ENCODE measurements around the gene CPZ.
"Not testable (repeated sequence)": the region's sequence is repeated elsewhere in the genome, so short reads cannot be mapped to it uniquely, and the experiment has no call there.

The CPZ gene

GRCh38 chr4:8612646-8613045, 20.1 kb downstream of the CPZ start:
- no peak for DNase-seq (ENCODE audit: low spot score)

- DNase-seq (ENCODE audit: low spot score) = no peak
Measured at GRCh38 chr4:8613421-8614364, 21.1 kb downstream of the CPZ start.

DNA sequence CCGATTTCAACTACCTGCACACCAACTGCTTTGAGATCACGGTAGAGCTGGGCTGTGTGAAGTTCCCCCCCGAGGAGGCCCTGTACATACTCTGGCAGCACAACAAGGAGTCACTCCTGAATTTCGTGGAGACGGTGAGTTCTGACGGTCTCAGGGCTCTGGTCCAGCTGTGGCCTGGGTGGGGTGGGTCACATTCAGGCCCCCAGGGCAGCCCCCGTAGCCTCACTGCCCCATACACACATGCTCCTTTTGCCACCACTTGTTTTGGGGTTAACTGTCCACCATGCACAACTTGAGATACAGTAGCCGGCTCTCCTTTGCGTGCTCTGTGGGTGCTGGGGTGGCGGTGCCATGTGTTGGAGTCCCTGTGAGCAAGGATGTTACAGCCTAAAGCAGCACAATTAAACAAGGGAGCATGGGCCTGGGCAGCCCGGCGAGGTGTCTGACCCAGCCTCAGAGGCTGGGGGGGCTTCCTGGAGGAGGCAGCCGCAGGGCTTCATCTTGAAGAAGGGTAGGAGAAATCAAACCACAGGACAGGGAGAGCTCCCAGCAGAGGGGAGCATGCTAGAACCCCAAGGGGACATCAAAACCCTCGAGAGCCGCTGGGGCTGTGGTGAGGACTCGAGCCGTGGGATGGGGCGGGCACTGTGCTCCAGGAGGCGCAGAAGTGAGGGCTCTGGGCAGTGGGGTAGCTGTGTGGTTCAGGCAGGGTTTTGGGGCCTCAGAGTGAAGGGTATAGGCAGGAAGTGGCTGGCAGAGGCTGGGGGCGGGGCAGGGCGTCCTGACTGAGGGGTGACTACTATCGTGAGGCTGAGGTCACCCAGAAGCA, 22.0 kb downstream of the CPZ start:
- DNase-seq (ENCODE audit: low spot score) = no peak

DNA sequence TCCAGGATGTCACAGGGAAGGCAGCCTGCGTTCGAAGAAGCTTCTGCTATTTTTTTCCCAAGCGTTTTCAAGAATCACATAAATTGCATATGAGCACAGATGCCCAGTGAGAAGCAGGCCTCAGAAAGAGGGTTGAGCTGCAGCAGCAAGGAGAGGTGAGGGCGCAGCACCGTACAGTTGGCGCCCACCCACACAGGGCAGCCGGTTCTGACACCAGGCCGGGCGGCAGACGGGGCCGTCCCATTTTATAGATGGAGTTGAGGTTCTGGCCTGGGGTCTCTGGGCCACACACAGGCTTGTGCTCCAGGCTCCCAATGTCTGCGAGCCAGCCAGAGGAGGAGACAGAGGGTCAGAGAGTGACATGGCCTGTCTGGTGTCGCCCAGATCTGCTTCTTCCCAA, 22.8 kb downstream of the CPZ start:
- DNase-seq (ENCODE audit: low spot score) = no peak

- DNase-seq (ENCODE audit: low spot score) = no peak
Measured at GRCh38 chr4:8615921-8616787, 23.6 kb downstream of the CPZ start.

- no peak for DNase-seq (ENCODE audit: low spot score)
Measured at GRCh38 chr4:8616831-8617230, 24.3 kb downstream of the CPZ start.

- no peak for DNase-seq (ENCODE audit: low spot score)
Measured at GRCh38 chr4:8617486-8618040, 25.0 kb downstream of the CPZ start.

- no peak for DNase-seq (ENCODE audit: low spot score)
Measured at GRCh38 chr4:8618421-8618820, 25.9 kb downstream of the CPZ start.

- DNase-seq (ENCODE audit: low spot score) = no peak
Measured at GRCh38 chr4:8618961-8619720, 26.6 kb downstream of the CPZ start.

DNA sequence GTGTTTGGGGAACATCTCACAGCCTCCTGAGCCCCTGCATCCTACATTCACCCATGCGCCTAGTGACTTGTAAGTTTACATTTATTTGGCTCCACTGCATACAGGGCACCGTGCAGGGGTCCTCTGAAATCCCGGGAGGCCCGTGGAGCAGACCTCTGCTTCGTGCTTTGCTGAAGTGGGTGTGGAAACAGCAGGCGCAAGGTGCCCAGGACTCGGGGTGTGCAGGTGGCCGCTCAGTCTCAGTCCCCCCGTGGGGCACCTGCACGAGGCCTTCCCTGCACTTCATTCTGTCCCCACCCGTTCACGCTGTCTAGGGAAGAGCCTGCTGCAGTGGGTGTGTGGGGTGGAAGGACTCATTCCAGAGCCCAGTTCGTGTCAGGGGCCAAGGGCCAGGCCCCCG, 28.6 kb downstream of the CPZ start:
- not testable (repeated sequence) for DNase-seq (ENCODE audit: low spot score)

- DNase-seq (ENCODE audit: low spot score) = not testable (repeated sequence)
Measured at GRCh38 chr4:8624601-8625272, 32.2 kb downstream of the CPZ start.

- not testable (repeated sequence) for DNase-seq (ENCODE audit: low spot score)
Measured at GRCh38 chr4:8630240-8630905, 37.8 kb downstream of the CPZ start.

- not testable (repeated sequence) for DNase-seq (ENCODE audit: low spot score)
Measured at GRCh38 chr4:8631896-8632295, 39.3 kb downstream of the CPZ start.

- DNase-seq (ENCODE audit: low spot score) = not testable (repeated sequence)
Measured at GRCh38 chr4:8634773-8635172, 42.2 kb downstream of the CPZ start.

DNA sequence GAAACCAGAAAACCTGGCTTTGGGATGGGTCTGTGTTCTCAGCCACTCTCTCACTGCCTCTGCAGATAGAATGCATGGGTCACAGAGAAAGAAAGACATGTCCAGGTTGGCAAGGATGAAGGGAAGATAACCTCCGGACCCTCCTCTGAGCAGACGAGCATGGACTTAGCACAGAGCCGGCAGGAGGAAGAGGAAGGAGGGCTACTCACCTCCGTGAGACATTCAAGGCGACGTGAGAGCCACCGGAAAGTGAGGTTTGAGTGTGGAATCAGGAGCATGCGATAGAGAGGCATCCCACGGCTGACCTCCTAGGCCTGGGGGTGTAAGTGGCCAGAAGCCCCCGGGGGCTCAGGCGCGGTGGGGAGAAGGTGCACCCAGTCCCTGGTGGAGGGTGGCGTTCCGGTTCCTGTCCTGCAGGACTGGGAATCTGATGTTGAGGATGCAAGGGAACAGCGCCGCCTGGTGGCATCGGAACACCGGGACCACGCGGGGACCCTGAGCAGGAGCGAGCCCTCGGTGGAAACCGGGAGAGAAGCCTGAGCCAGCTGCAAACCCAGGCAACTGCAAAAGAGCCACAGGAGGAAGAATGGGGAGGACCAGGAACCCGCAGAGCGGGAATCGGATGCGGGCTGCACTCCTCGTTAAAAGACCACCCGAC, 43.5 kb downstream of the CPZ start:
- not testable (repeated sequence) for DNase-seq (ENCODE audit: low spot score)

DNA sequence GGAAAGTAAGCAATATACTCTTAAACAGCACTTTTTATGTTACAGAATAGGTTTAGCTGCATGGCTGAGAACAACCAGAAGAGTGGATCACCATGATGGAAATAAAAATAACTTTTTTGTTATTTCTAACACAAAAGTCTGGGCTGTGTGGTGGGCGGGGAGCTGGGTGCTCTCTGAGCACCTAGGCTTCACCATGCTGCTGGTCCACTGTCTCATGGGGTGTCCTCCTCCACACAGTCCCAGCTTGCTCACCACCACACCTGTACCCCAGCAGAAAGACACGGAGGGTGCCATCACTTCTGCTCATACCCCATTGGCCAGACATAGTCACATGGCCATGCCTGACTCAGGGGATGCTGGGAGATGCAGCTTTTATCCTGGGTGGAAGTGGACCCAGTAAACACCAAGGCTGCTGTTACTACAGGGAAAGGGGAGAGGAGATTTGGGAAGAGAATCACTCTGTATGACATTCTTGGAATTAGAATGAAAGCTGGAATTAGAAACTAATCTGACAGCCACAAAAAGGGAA, 45.0 kb downstream of the CPZ start:
- DNase-seq (ENCODE audit: low spot score) = no peak

DNA sequence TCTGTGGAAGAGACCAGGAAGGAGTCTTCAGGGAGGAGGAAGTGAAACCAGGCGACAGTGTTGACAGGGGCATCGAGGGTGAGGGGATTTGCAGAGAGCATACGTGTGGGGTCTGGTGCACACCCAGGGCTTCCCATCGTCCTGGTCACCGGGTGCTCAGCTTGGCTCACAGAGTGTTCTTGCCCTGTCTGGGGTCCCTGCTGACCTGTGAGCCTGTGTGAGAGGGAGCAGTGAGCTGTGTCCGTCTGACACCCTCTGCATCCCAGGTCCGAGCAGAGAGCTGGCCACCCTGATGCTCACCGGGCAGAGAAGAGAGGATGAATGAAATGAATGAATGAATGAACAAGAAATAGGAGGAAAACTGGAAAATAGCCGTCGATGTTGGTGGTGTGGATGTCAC, 46.5 kb downstream of the CPZ start:
- DNase-seq (ENCODE audit: low spot score) = no peak

DNA sequence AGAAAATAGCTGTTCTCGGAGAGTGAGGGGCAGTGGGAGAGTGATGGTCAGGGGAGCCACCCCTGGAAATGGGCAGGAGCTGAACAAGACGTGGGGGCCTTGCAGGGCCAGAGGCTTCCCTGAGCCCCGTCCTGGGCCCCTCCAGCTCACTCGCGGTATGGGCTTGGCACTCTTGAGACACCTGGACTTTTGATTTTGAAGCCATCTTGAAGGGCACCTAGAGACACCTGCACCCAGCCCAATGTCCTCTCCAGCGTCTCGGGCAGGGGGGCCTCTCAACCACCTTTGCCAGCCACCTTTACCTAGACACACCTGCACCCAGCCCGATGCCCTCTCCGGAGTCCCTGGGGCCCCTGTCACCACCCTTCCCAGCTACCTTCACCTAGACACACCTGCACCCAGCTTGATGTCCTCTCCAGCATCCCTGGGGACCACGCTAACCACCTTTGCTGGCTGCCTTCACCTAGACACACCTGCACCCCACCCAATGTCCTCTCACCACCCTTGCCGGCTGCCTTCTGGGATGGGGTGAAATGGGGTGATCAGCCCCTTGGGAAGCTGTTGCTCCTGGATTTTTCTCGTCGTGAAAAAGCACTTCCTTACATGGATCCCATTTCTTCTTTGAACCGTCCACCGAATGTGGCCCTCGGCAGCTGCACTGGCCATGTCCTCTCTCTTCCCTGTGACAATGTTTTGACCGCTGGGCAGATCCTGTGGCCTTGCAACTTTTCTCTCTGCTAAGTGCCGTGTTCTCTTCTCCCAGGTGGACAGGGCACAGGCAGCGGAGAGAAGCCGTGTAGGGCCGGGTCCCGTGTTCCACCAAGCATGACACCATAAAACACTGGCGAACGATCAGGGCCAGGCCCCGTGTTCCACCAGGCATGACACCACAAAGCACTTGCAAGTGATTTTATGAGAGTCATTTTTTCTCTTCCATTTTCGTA, 47.5 kb downstream of the CPZ start:
- DNase-seq (ENCODE audit: low spot score) = no peak

Measured in iPS-NIHi11 (cell line).